ENCODE data around the gene HOXA13.

- TF ChIP-seq CTCF (IDR thresholded peaks at IDR 0.05) (no peak), POLR2A (IDR thresholded peaks at IDR 0.05) (no peak), POLR2AphosphoS5 (IDR thresholded peaks at IDR 0.05) (no peak)
Observed at GRCh38 chr7:27162561-27163287, 37.2 kb downstream of the HOXA13 start.

Measured in upper lobe of left lung (tissue), 4 donors.